Body of pancreas (tissue), 4 donors: Measurements from ENCODE around the gene KIRREL3.

Experiments
- POLR2A ChIP-seq, 3 donors: fragments of 450-650 bp; IDR thresholded peaks; one replicate each; pipeline ENCODE4 v1.6.1; 2016; ENCODE audit warnings: antibody characterized with exemption in 3 of 3, mild to moderate bottlenecking in 2 of 3
- TF ChIP-seq, protein P1 (sequence below), 7 experiments: fragments of 450-650 bp in 4 of 7; fragments of 200-600 bp in 3 of 7; sonication (generic) in 3 of 7; IDR thresholded peaks; one replicate each; pipeline ENCODE4 v1.5.1; 2016 to 2019; ENCODE audit warnings: antibody characterized with exemption in 7 of 7

DNA sequence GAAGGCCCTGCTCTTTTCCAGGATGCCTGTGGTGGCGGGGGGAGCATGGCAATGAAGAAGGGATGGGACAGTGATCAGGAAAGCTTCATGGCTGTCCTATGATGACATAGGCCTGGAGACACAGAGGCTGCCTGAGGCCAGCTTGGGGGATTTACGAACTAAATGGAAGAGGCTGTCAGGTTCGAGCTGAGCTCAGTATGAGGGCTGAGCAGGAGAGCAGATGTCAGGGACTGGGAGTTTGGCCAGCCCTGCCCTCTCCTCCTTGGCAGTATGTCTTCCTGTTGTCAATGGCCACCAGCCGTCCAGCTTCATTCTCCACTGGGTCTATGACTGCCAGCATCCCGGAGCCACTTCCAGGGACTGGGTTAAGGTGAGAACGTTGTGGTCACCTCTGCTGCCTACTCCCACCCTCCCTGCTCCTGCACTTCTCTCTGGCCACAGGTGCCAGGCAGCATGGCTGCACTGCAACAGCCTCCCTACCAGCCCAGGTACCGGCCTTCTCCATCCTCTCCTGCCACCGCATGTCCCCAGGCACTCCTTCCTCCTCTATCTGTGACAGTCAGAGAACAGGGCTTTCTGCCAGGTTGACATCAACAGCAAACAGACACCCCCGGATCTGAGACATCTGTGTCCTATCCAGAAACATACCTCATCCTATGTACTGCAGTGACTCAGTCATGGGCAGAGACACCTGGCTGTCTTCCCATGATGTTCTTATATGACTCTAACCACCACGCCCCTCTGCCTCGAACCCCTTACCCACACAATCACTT lies 75.1 kb downstream of the KIRREL3 start:
- TF ChIP-seq, protein P1, sequence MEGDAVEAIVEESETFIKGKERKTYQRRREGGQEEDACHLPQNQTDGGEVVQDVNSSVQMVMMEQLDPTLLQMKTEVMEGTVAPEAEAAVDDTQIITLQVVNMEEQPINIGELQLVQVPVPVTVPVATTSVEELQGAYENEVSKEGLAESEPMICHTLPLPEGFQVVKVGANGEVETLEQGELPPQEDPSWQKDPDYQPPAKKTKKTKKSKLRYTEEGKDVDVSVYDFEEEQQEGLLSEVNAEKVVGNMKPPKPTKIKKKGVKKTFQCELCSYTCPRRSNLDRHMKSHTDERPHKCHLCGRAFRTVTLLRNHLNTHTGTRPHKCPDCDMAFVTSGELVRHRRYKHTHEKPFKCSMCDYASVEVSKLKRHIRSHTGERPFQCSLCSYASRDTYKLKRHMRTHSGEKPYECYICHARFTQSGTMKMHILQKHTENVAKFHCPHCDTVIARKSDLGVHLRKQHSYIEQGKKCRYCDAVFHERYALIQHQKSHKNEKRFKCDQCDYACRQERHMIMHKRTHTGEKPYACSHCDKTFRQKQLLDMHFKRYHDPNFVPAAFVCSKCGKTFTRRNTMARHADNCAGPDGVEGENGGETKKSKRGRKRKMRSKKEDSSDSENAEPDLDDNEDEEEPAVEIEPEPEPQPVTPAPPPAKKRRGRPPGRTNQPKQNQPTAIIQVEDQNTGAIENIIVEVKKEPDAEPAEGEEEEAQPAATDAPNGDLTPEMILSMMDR (IDR thresholded peaks at IDR 0.05): no peak
- TF ChIP-seq POLR2A (IDR thresholded peaks at IDR 0.05): no peak
